GM12878 (cell line): ENCODE results near the gene RNF112. TPM values are rescaled to one million over a fixed set of nuclear protein-coding genes. Genes with fewer than 3 reads are reported as not detected.

Source experiments
- IKZF2 ChIP-seq, 2 experiments: fragments of 450-650 bp; IDR thresholded peaks; 2 replicates each; pipeline ENCODE4 v1.6.1; 2017; ENCODE audit warnings: mild to moderate bottlenecking in 2 of 2, moderate library complexity in 2 of 2
- KLF5 ChIP-seq: fragments of 450-650 bp; IDR thresholded peaks from 2 replicates; pipeline ENCODE4 v1.6.1; 2014; ENCODE audit warnings: mild to moderate bottlenecking; ENCODE audit not compliant: partially characterized antibody
- MEF2A ChIP-seq: IDR thresholded peaks from 2 replicates; pipeline ENCODE4 v1.6.1; 2011; ENCODE audit warnings: low read depth, mild to moderate bottlenecking, low read length, moderate library complexity; ENCODE audit not compliant: insufficient read depth
- MEF2B ChIP-seq: fragments of 450-650 bp; IDR thresholded peaks from 2 replicates; pipeline ENCODE4 v1.6.1; 2018; ENCODE audit warnings: mild to moderate bottlenecking, moderate library complexity; ENCODE audit not compliant: partially characterized antibody, poor library complexity, severe bottlenecking
- NFIC ChIP-seq: IDR thresholded peaks from 2 replicates; pipeline ENCODE4 v1.6.1; 2012; ENCODE audit warnings: low read depth, mild to moderate bottlenecking, inconsistent platforms, low read length, moderate library complexity
- SMAD1 ChIP-seq: fragments of 450-650 bp; IDR thresholded peaks from 2 replicates; pipeline ENCODE4 v1.6.1; 2018; ENCODE audit warnings: mild to moderate bottlenecking, low read depth; ENCODE audit not compliant: partially characterized antibody
- TBL1XR1 ChIP-seq: IDR thresholded peaks from 2 replicates; pipeline ENCODE4 v1.6.1; 2012; ENCODE audit warnings: low read depth, low read length, improper control_type of control experiment
- polyA plus RNA-seq, 11 experiments: library from polyadenylated mRNA; depleted of rRNA in 4 of 11; unstranded in 6 of 11; stranded (reverse) in 5 of 11; fragments of >200 nt; fragmentation: Nextera tagmentation in 4 of 11; fragmentation: Illumina TruSeq in 1 of 11; extraction: Ambion mirVana in 4 of 11; extraction: Trizol in 1 of 11; gene quantifications; 1 replicate in 1 of 11; 2 replicates in 10 of 11; pipeline versions ENCODE4 v1.2.1 to v1.2.3, GENCODE V29; 2011 to 2016; ENCODE audit warnings: inconsistent platforms in 2 of 11, missing spikeins in 2 of 11, low read depth in 1 of 11
- total RNA-seq, 4 experiments: library from RNA; depleted of rRNA in 3 of 4; stranded (reverse); fragments of >200 nt in 3 of 4; fragmentation: Illumina TruSeq in 1 of 4; extraction: Trizol in 1 of 4; gene quantifications; 2 replicates each; pipeline versions ENCODE4 v1.2.1 to v1.2.3, GENCODE V29; 2013 to 2021
- TF ChIP-seq, protein P1 (sequence below): IDR thresholded peaks from 2 replicates; pipeline ENCODE4 v1.6.1; 2012; ENCODE audit warnings: mild to moderate bottlenecking, low read depth, low read length

The RNF112 gene
- total and polyA plus RNA-seq, 10 of the 15 experiments (the other 5 are each of a cell fraction or from before 2014, with no cell fraction given): not detected

DNA sequence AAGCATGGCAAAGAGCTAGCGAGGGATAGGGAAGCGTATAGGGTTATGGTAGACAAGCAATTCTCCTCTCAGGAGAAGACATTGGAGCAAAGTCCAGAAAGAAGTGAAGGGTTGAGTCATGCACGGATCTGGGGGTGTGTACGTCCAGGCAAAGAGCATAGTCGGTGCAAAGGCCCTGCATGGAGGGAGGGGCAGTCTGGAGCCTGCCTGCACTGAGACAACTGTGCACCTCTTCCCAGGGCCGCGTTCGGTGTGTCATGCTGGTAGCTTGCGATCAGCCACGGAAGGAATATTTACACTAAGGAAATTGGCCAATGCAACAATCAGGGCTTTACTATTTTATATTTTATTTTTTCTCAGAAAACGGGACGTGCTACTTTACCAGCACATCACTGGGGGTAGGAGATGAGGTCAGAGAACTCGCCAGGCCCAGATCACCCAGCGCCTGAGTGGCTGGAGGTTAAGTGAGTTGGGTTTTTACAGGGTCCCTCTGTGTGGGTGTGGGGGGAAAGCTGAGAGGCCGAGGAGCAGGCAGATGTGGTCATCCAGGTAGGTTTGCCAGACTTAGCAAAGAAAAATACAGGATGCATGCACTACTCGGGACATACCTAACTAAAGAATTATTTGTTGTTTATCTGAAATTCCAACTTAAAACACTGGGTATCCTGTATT is 41.8 kb upstream of the RNF112 start (continued):
- TF ChIP-seq MEF2B (no peak), KLF5 (no peak), SMAD1 (no peak), MEF2A (no peak), TBL1XR1 (no peak), IKZF2 (IDR thresholded peaks at IDR 0.05) (no peak), NFIC (no peak)
- TF ChIP-seq, protein P1, sequence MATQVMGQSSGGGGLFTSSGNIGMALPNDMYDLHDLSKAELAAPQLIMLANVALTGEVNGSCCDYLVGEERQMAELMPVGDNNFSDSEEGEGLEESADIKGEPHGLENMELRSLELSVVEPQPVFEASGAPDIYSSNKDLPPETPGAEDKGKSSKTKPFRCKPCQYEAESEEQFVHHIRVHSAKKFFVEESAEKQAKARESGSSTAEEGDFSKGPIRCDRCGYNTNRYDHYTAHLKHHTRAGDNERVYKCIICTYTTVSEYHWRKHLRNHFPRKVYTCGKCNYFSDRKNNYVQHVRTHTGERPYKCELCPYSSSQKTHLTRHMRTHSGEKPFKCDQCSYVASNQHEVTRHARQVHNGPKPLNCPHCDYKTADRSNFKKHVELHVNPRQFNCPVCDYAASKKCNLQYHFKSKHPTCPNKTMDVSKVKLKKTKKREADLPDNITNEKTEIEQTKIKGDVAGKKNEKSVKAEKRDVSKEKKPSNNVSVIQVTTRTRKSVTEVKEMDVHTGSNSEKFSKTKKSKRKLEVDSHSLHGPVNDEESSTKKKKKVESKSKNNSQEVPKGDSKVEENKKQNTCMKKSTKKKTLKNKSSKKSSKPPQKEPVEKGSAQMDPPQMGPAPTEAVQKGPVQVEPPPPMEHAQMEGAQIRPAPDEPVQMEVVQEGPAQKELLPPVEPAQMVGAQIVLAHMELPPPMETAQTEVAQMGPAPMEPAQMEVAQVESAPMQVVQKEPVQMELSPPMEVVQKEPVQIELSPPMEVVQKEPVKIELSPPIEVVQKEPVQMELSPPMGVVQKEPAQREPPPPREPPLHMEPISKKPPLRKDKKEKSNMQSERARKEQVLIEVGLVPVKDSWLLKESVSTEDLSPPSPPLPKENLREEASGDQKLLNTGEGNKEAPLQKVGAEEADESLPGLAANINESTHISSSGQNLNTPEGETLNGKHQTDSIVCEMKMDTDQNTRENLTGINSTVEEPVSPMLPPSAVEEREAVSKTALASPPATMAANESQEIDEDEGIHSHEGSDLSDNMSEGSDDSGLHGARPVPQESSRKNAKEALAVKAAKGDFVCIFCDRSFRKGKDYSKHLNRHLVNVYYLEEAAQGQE: no peak
